GM19372 (cell line): ENCODE results near the gene NDUFV1.
A peak's percentile ranks its signal among the peaks of the same experiment; 100 is the strongest.
"Not testable (repeated sequence)": the region's sequence is repeated elsewhere in the genome, so short reads cannot be mapped to it uniquely, and the experiment has no call there.

Experiments used
- ATAC-seq: cut with Tn5 transposase; IDR thresholded peaks from one replicate; pipeline ENCODE4 v1.9.1; 2021; ENCODE audit warnings: mild to moderate bottlenecking, low read depth, moderate library complexity; ENCODE audit not compliant: unreplicated experiment

Gene NDUFV1

DNA sequence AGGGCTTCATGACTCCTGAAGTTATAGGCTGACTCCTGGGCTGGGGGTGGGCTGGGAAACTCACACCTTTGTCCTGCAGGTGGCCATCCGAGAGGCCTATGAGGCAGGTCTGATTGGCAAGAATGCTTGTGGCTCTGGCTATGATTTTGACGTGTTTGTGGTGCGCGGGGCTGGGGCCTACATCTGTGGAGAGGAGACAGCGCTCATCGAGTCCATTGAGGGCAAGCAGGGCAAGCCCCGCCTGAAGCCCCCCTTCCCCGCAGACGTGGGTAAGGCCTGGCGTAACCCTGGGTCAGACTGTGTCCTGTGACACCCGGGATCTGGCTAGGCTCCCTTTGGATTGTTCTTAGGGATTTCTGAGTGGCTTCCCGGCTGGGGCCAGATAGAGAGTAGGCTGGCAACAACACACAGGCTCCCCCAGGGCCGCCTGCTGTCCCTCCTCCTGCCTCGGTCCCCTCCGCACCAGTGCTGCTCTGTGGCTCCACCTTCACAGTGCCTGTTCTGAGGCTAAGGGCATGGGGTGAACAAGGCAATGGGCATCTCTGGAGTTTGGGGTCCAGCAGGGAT lies 3.6 kb downstream of the NDUFV1 start:
- ATAC-seq: no peak

DNA sequence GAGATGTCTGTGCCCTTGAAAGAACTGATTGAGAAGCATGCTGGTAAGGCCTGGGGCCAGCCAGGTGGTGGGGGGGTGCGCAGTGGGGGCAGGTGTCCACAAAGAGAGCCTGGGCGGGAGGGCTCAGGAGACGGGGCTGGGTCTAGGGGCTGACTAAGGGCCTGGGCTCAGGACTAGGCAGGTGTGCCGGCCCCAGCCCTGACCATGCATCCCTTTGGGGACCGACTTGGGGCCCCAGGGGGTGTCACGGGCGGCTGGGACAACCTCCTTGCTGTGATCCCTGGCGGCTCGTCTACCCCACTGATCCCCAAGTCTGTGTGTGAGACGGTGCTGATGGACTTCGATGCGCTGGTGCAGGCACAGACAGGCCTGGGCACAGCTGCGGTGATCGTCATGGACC lies 4.4 kb downstream of the NDUFV1 start:
- ATAC-seq: no peak

DNA sequence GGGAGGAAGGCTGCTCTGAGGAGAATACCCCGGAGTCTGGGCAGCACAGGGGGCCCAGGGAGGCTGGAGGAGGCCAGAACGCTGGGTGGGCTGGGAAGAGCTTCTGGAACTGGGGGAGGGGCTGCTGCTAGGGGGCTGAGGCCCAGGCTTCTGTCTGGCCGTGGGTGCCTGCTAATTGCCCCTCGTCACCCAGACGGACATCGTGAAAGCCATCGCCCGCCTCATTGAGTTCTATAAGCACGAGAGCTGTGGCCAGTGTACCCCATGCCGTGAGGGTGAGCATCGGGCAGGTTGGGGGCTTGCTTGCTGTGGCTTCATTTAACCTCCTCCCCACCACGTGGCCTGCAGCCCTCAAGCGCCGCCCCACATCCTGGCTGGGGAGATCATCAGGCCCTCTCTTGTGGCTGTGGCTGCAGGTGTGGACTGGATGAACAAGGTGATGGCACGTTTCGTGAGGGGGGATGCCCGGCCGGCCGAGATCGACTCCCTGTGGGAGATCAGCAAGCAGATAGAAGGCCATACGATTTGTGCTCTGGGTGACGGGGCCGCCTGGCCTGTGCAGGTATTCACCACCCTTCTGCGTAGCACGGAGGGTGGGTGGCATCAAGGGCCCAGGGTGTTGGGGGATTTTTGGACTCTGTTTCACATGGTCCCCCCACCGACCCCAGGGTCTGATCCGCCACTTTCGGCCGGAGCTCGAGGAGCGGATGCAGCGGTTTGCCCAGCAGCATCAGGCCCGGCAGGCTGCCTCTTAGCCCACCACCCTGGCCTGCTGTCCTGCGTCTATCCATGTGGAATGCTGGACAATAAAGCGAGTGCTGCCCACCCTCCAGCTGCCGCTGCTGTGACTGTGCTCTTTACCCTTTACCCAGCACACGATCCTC lies 5.2 kb downstream of the NDUFV1 start:
- ATAC-seq: no peak

DNA sequence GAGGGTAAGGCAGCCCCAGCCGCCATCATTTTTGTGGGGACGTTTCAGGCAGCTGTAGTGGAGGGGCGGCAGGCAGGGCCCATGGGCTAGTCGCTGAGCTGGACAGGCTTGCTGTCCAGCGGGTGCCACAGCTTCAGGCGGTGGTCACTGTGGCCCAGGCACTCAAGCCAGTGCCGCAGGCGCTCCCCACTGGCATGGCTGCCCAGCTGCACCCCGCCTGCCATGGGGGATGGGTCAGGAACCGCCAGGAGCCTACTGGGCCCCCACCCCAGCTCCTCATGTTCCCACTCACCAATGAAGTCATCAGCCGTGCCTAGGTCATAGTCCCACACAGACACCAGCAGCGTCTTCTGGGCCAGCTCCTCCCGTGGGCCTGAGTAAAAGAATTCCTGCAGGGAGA lies 6.0 kb downstream of the NDUFV1 start:
- ATAC-seq: no peak

DNA sequence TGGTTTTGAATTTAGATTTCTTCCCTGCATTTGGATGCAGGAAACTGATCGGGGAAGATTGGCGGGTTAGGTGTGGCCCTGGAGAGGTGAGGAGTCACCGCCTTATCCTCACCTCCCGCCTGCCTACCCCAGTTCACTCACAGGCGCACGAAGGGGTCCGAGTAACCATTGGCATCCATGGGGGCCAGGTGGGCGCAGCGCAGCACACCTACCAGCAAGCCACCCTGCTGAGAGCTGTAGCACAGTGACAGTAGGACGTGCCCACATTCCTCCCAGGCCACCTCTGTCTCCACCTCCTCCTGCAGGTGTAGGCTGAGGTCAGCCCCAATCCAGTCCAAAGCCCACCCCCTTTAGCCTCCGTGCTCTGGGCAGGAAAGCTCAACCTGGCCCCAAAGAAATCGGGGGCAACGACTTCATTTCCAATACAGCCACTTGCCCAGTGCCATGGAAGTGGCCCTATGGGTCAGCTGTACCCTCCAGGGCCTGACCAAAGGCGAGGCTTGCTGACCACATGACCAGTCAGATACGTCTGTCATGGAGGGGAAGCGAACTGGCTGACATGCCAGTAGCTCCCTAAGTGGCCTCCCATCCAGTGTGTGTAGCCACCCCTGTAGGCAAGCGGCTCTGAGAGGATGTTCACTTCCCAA lies 6.7 kb downstream of the NDUFV1 start:
- no peak for ATAC-seq

DNA sequence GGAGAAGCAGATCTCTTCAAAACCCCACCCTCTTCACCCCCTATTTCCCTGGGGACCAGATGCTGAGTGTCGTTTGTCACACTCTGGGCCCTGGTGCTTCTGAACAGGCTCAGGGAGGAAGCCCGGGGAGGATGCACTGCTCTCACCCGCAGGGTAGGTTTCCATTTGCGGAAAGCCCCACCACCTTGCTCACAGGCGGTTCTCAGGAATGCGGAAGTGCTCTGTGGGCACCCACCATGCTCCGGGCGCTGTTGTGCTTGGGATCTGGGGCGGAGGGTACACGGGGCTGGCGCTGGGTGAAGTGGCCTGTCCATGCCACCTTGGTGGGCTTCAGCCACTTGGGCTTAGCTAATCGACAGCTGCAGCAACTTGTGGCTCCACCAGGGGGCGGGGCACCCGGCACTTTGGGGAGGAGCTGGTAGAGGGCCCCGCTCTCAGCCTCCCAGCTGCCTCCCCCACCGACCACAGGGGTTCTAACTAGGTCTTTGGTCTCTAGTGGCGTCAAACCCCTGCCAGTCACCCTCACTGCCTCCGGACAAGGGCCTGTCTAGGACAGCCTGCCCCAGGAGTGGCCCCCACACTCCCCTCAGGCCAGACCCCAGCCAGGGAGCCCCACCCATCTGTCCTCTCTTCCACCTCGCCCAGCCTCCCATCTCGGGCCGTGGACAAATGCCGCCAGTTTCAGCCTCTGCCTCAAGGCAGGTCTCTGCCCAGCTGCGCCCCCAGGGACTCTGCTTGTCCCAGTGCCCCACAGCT lies 7.4 kb downstream of the NDUFV1 start:
- ATAC-seq: peak; percentile 81

DNA sequence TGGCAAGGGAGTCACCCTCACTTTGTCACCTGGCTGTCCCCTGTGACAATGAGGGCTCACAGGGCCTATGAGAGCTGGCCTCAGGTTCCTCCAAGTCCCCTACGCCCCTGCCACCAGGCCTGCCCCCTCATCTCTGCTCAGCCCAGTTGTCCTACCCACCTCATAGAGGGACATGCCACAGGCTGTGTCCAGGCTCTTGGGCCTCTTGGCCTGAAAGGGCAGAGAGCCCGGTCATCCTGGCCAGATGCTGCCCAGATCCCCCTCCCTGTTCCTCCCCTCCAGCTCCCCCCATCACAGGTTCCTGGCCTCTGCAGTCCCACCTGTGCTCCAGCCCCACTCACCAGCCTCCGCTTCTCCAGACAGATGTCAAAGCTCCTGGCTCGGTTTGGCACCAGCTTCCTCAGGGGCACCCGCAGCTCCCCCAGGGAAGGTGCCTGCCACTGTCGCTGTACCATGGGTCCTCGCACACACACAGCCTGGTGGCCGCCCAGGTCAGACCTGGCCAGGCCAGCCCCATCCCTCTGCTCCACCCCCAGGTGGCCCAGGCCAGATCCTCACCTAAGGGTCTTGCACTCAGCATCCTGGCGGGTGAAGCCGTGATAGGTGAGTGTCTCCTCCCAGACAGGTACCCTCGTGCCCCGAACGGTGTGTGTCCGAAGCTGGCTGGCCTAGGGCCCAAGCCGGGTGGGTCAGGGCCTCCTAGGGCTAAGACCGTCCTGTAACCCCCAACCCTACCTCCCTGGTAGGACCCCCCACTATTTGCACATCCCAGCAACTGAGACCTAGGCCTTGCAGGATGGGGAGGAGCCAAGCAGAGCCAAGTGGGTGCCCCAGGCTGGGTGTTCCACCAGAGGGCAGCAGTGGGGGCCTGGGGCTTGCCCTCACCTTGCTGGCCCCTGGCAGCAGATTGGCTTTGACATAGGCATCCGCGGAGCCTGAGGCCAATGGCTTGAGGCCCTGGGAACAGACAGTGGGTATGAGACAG lies 8.3 kb downstream of the NDUFV1 start:
- no peak for ATAC-seq

DNA sequence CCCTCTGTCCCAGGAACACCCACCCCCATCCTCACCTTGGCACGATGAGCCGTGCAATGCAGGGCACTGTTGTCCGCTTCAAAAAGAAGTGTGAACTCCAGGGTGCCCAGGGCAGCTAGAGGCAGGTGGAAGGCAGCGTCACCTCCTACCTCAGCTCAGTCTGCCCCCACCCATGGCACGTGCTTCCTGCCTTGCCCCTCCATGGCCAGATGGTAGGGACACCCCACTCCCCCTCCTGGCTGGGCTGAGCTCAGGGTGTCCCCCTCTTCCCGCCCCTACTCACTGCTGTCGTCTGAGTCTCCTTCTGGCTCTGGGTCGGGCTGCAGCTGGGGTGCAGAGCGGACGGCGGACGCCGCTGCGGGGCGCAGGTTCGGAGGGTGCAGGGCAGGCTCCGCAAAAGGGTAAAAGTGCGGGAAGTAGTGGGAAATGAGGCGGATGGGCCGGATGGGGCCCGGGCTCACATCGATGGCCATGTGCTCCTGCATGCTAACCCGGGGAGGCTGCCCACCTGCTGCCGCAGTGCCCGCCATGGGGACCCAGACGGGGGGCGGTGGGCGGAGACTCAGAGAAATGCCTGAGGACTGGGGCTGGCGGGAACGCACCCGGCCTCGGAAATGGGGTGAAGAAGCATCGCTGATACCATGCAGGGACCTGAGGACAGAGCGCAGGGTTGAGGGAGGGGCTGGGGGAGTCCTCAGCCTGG lies 9.1 kb downstream of the NDUFV1 start:
- ATAC-seq: no peak

DNA sequence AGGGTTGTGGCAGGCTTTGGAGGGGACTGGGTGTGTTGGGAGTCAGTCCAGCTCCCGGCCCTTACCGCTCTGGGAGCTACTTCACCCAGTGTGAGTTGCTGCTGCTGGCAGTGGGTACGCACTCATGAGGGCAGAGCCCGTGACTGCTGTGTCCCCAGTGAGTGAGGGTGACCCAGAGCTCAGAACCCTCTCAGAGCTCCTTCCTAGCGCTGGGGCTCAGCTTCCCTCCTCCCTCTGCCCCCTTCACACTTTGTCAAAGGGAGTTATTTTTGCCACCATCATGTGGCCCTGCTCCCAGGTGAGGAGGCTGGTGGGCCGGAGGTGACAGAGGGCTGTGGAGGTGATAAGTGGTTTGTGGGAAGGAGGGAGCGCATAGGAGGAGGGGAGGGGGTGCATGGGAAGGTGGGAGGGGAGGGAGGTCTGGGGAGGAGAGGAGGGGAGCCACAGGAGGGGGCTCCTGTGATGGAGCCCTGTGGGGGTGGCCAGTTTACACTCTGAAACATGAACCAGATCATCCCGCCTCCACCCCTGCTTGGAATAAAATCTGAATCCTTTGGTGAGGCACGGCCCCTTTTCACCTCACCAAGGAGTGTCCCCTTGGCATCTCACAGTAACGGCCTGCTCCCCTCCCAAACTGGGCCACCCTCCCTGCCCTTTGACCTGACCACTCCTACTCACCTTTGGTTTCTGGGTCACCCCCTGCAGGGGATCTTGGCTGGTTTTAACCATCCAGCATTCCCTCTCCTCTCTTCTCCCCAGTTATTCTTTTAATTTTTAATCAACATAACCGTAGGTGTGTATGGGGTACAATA lies 9.9 kb downstream of the NDUFV1 start:
- no peak for ATAC-seq

DNA sequence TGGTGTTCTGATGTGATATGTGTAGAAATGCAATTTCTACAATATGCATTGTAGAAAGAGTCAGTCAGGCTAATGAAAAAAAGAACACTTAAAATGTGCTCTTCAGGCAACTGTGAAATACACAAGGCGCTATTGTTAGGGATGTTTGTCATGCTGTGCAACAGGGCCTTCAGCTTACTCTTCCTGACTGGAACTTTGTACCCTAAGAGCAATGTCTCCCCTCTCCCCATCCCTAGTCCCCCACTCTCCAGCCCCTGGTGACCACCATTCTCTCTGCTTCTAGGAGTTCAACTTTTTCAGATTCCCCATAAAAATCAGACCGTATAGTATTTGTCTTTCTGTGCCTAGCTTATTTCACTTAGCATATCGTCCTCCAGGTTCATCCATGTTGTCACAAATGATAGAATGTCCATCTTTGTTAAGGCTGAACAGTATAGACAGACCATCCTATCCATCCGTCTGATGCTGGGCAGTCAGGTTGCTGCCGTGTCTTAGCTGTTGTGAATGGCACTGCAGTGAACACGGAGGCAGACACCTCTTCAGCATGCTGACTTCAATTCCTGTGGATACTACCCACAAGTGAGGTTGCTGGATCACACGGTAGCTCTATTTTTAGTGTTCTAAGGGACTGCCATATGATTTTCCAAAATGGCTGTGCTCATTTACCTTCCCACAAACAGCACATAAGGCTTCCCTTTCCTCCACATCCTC lies 10.7 kb downstream of the NDUFV1 start:
- ATAC-seq: no peak

DNA sequence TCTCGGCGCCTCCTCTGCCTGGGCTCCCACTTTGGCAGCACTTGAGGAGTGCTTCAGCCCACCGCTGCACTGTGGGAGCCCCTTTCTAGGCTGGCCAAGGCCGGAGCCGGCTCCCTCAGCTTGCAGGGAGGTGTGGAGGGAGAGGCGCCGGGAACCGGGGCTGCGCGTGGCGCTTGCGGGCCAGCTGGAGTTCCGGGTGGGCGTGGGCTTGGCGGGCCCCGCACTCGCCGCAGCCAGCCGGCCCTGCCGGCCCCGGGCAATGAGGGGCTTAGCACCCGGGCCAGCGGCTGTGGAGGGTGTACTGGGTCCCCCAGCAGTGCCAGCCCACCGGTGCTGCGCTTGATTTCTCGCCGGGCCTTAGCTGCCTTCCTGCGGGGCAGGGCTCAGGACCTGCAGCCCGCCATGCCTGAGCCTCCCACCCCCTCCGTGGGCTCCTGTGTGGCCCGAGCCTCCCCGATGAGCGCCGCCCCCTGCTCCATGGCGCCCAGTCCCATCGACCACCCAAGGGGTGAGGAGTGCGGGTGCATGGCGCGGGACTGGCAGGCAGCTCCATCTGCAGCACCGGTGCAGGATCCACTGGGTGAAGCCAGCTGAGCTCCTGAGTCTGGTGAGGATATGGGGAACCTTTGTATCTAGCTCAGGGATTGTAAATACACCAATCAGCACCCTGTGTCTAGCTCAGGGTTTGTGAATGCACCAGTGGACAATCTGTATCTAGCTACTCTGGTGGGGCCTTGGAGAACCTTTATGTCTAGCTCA lies 12.3 kb downstream of the NDUFV1 start:
- ATAC-seq: not testable (repeated sequence)

DNA sequence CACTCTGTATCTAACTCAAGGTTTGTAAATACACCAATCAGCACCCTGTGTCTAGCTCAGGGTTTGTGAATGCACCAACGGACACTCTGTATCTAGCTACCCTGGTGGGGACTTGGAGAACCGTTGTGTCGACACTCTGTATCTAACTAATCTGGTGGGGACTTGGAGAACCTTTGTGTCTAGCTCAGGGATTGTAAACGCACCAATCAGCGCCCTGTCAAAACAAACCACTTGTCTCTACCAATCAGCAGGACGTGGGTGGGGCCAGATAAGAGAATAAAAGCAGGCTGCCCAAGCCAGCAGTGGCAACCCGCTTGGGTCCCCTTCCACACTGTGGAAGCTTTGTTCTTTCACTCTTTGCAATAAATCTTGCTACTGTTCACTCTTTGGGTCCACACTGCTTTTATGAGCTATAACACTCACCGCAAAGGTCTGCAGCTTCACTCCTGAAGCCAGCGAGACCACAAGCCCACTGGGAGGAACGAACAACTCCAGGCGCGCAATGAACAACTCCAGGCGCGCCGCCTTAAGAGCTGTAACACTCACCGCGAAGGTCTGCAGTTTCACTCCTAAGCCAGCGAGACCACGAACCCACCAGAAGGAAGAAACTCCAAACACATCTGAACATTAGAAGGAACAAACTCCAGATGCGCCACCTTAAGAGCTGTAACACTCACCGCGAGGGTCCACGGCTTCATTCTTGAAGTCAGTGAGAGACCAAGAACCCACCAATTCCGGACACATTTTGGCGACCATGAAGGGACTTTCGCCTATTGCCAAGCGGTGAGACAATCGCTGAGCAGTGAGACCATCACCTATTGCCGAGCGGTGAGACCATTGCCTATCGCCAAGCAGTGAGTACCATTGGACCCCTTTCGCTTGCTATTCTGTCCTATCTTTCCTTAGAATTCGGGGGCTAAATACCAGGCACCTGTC lies 13.2 kb downstream of the NDUFV1 start:
- ATAC-seq: not testable (repeated sequence)

DNA sequence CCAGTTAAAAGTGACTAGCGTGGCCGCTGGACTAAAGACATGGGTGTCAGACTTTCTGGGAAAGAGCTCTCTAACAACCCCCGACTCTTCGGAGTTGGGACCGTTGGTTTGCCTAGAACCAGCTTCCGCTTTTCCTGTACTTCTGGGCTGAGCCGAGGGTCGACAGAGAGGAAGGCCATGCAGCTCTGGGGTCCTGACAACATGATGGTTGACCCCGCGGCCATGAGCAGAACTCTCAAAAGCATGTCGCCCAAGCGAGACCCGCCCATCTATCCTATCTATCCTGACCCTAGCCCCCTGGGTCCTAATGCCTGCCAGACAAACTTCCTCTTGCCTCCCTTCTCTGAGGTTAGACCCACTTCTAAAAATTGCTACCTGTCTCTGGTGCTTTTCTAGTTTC lies 13.9 kb downstream of the NDUFV1 start:
- not testable (repeated sequence) for ATAC-seq

DNA sequence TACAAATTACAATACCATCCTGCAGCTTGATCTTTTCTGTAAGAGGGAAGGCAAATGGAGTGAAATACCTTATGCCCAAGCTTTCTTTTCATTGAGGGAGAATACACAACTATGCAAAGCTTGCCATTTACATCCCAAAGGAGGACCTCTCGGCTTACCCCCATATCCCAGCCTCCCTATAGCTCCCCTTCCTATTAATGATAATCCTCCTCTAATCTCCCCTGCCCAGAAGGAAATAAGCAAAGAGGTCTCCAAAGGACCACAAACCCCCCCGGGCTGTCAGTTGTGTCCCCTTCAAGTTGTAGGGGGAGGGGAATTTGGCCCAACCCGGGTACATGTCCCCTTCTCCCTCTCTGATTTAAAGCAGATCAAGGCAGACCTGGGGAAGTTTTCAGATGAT lies 15.2 kb downstream of the NDUFV1 start:
- ATAC-seq: not testable (repeated sequence)

DNA sequence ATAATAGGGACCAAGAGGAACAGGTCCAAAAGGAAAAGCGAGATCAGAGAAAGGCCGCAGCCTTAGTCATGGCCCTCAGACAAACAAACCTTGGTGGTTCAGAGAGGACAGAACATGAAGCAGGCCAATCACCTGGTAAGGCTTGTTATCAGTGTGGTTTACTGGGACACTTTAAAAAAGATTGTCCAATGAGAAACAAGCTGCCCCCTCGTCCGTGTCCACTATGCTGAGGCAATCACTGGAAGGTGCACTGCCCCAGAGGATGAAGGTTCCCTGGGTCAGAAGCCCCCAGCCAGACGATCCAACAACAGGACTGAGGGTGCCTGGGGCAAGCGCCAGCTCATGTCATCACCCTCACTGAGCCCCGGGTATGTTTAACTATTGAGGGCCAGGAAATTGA lies 16.2 kb downstream of the NDUFV1 start:
- not testable (repeated sequence) for ATAC-seq

DNA sequence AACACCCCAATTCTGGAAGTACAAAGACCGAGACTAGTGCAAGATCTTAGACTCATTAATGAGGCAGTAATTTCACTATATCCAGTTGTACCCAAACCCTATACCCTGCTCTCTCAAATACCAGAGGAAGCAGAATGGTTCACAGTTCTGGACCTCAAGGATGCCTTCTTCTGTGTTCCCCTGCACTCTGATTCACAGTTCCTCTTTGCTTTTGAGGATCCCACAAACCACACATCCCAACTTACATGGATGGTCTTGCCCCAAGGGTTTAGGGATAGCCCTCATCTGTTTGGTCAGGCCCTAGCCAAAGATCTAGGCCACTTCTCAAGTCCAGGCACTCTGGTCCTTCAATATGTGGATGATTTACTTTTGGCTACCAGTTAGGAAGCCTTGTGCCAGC lies 17.1 kb downstream of the NDUFV1 start:
- not testable (repeated sequence) for ATAC-seq
